Muscle of leg (tissue), 11 donors: ENCODE measurements around the gene ARHGEF6. TPM values are rescaled to one million over a fixed set of nuclear protein-coding genes. Genes with fewer than 3 reads are reported as not detected.

Source experiments
- DNase-seq: peaks from one replicate; pipeline ENCODE4 v3.0.0; 2013
- H3K27ac ChIP-seq: one replicate; pipeline ENCODE4 v1.5.1; 2013; ENCODE audit warnings: mild to moderate bottlenecking, low read length, control low read depth
- H3K27me3 ChIP-seq: one replicate; pipeline ENCODE4 v1.6.1; 2013; ENCODE audit warnings: low read length; ENCODE audit not compliant: control insufficient read depth, insufficient read depth
- H3K36me3 ChIP-seq: one replicate; pipeline ENCODE4 v1.6.1; 2013; ENCODE audit warnings: low read length; ENCODE audit not compliant: control insufficient read depth, insufficient read depth
- H3K4me1 ChIP-seq: one replicate; pipeline ENCODE4 v1.6.1; 2013; ENCODE audit warnings: low read length; ENCODE audit not compliant: control insufficient read depth, insufficient read depth
- H3K4me3 ChIP-seq: one replicate; pipeline ENCODE4 v1.5.1; 2013; ENCODE audit warnings: low read length, control low read depth
- H3K9me3 ChIP-seq: replicated peaks from 2 replicates; pipeline ENCODE4 v1.6.1; 2013; ENCODE audit warnings: low read depth, low read length; ENCODE audit not compliant: control insufficient read depth
- WGBS: methylation state at CpG from one replicate; pipeline ENCODE4 v1.1.5; 2013; ENCODE audit warnings: missing lambda C conversion rate; ENCODE audit not compliant: insufficient coverage; 5-methylcytosine and 5-hydroxymethylcytosine counted together
- polyA plus RNA-seq, 8 donors: library from polyadenylated mRNA; unstranded; fragments of 120-200 nt; gene quantifications; one replicate each; pipeline versions ENCODE4 v1.2.1 to v1.2.3, GENCODE V29; 2013; ENCODE audit warnings: inconsistent platforms in 1 of 8, low replicate concordance in 1 of 8; ENCODE audit not compliant: insufficient read length in 8 of 8, insufficient read depth in 1 of 8
- total RNA-seq: library from RNA; stranded (reverse); fragments of 120-200 nt; gene quantifications from one replicate; pipeline ENCODE4 v1.2.4, GENCODE V29; 2013

The ARHGEF6 gene
- total and polyA plus RNA-seq, 9 donors = 29.2 to 43.3 (median 36.3) TPM

DNA sequence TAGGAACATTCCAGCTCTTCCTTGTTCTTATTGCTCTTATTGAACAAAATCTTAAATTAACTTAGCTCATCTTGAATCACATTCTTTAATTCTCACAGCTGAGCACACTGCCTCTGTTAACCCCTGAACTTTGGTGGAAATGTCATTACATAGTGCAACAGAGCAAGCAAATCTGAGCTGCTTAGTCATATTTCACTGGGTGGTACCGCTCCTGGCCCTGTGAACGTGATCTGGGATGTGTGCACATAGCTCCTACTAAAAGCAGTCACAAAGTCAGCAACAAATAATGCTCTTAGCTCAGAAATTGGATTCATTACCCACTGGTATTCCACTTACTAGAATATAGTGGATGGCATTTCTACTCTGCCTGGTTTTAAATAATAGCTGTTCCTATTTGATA is 27.9 kb downstream of the ARHGEF6 start:
- DNase-seq = no peak
- Histone ChIP-seq H3K27me3 (peaks cover 2% of the 10 kb centered on the region), H3K4me1 (peaks cover 21% of the 10 kb centered on the region), H3K9me3 (no peaks in the 10 kb centered on the region), H3K27ac (peak overlapping the region; percentile 7), H3K36me3 (no peaks in the 10 kb centered on the region), H3K4me3 (no peak overlapping the region)
- WGBS = no CpG with 5 or more reads among the region's 2 CpGs

DNA sequence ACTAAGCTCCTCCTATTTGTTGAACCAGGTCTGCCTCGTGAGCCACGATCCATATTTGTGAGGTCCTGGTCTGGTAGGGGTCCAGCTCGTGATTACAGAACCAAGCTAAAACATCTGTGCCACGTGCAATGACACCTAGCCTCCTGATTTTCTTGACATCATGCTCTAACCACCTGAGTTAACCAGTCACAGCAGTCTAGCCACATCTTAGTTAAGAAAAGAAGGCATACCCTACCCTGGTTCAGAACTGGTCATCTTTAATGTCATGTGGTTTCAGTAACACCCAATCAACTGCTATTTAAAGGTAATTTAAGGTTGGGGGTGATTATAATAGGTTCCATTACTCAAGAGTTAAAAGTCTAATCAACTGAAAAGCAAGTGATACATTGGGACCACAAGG is 28.4 kb downstream of the ARHGEF6 start:
- H3K27ac ChIP-seq = peak overlapping the region; percentile 7

DNA sequence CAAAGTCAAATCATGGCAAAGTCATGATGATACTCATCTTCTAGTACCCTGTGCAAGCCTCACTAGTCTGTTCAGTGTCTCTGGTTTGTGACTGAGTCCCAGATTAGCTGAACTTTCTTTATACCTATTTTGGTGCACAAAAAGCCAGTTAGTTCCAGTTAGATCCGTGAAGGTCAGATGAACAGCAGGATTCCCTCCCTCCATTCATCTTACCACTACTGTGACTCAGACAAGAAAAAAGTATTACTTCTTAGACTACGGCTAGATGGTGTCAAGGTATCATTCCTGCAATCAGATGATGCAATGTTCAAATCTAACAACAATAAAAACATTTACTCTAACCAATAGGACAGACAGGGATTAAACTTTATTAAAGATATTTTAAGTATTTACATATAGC is 30.4 kb downstream of the ARHGEF6 start:
- no peak overlapping the region for H3K4me3 ChIP-seq
- WGBS = no CpG with 5 or more reads among the region's 2 CpGs
- peaks cover 30% of the 10 kb centered on the region for H3K4me1 ChIP-seq
- no peak for DNase-seq
- H3K9me3 ChIP-seq = no peaks in the 10 kb centered on the region
- H3K27ac ChIP-seq = no peak overlapping the region
- H3K36me3 ChIP-seq = no peaks in the 10 kb centered on the region
- peaks cover 2% of the 10 kb centered on the region for H3K27me3 ChIP-seq

More for the DNA sequence above, 28.4 kb downstream of the ARHGEF6 start:
- peaks cover 24% of the 10 kb centered on the region for H3K4me1 ChIP-seq
- DNase-seq = no peak
- no peaks in the 10 kb centered on the region for H3K36me3 ChIP-seq
- no peak overlapping the region for H3K4me3 ChIP-seq
- peaks cover 2% of the 10 kb centered on the region for H3K27me3 ChIP-seq
- H3K9me3 ChIP-seq = no peaks in the 10 kb centered on the region
- 40% methylated on average over 1 of the region's 4 CpGs for WGBS

DNA sequence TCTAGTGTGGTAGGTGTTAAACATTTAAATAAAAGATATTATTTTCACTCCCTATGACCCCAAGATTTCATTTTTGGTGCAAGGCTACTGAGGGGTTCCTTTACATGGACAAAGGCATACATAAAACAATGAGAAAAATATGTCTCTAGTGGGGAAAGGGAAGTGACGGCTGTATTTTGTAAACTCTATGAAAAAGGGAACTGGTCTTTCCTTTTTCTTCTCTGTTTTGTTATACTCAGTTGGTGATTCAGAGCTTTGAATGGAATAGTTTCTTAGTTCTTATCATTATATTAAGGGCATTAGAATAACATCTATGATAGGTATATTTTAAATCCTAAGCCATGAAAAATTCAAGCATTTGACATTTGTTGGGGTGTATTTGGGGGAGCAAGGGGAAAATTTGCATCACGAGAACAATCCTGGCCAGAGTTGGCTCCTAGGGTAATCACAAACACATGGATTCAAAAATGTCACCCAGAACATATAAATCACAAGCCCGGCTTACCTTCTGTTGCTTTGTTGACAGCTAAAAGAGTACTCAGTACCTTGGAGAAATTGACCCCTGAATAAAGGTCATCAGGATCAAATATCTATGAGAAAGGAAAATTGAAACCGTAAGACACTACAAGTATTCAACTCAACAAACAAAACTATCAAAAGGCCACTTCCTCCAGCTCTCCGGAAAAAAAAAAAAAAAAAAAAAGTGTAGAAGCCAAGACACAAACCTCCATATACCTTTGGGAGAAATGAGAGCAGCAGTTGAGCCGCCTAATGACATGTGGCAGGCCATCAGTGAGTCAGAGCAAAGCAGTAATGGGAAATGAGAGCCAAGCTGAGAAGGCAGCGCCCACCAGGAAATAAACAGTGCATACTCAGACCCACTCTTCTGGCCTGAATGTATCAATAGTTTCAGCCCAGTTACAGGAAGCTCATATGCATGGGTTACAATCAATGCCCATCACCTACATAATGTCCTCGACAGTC is 33.4 kb downstream of the ARHGEF6 start:
- H3K27ac ChIP-seq = peak overlapping the region; percentile 51
- H3K9me3 ChIP-seq = no peaks in the 10 kb centered on the region
- H3K36me3 ChIP-seq = peaks cover 10% of the 10 kb centered on the region
- peaks cover 4% of the 10 kb centered on the region for H3K27me3 ChIP-seq
- peak; percentile 35 for DNase-seq
- no peak overlapping the region for H3K4me3 ChIP-seq
- H3K4me1 ChIP-seq = peaks cover 20% of the 10 kb centered on the region
- WGBS = no CpG with 5 or more reads among the region's 8 CpGs

DNA sequence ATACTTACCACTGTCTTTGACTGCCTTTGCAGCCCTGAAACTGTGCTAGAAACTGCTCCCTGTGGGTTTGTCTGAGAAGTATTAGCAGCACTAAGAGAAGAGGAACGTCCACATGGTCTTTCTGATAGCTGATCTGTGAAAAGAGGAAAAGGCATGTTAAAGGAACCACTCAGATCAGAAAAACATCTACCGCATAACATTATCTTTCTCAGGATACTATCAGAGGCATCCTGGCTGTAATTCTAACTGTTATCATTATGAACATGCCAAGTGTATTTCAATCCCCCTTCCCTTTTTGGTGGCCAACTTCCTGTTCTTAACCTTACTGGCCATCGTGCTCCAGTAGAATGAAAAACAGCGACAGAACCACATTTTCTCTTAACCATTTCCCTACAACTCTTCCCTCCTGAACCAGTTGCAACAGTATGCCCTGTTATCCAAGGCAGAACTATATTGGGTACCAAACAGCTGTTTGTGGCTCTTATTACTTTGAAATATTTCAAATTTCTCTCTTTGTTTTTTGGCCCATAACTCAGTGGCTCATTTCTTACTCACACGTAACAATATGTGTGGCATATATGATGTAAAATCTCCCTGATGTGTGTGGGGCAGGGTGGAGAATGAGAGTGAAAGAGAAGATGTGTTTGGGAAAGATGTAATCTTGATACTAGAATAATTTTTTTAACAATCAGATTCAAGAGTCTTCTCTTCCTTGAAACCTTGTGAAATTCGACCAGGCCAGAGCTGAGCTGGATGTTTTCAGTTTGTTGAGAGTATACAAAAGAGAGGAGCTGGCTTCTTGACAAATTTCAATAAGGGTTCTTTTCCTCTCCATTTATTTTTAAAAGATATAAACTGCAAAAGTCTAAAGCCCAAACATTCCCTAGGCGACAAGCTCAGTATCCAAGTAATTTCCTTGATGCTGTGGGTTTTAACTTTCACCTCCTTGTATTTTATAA is 35.2 kb downstream of the ARHGEF6 start:
- WGBS = 60% methylated on average over 1 of the region's 7 CpGs
- Histone ChIP-seq H3K36me3 (peaks cover 10% of the 10 kb centered on the region), H3K4me1 (peaks cover 16% of the 10 kb centered on the region), H3K4me3 (no peak overlapping the region), H3K27ac (peak overlapping the region; percentile 49), H3K27me3 (peaks cover 2% of the 10 kb centered on the region), H3K9me3 (no peaks in the 10 kb centered on the region)
- peak; percentile 47 for DNase-seq

DNA sequence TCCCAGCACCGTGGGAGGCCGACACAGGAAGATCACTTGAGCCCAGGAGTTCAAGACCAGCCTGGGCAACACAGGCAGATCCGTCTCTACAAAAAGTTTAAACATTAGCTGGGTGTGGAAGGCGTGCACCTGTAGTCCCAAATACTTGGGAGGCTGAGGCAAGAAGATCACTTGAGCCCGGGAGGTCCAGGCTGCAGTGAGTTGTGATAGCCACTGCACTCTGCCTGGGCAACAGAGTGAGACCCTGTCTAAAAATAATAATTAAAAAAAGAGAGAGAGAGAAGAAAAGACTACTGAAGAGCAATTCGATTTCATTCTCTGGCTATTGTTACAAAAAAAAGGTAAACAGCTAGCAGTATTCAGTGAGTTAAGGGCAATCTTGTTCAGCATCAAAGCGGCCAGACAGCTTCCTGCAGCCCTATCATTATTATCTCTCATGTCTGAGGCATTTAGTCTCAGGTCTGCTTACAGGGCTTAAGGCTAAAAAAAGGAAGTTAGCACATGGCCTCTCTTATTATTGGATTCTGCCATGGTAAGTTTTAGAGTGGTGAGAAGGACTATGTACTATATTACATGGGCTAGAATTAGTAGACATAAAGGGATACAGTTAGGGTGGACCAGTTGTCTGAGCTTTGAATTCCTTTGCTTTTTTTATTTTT is 37.9 kb downstream of the ARHGEF6 start:
- DNase-seq = no peak
- Histone ChIP-seq H3K27me3 (peaks cover 2% of the 10 kb centered on the region), H3K4me1 (peaks cover 14% of the 10 kb centered on the region), H3K9me3 (no peaks in the 10 kb centered on the region), H3K4me3 (no peak overlapping the region), H3K27ac (no peak overlapping the region), H3K36me3 (peaks cover 16% of the 10 kb centered on the region)
- WGBS = 65% methylated on average over 5 of the region's 7 CpGs

DNA sequence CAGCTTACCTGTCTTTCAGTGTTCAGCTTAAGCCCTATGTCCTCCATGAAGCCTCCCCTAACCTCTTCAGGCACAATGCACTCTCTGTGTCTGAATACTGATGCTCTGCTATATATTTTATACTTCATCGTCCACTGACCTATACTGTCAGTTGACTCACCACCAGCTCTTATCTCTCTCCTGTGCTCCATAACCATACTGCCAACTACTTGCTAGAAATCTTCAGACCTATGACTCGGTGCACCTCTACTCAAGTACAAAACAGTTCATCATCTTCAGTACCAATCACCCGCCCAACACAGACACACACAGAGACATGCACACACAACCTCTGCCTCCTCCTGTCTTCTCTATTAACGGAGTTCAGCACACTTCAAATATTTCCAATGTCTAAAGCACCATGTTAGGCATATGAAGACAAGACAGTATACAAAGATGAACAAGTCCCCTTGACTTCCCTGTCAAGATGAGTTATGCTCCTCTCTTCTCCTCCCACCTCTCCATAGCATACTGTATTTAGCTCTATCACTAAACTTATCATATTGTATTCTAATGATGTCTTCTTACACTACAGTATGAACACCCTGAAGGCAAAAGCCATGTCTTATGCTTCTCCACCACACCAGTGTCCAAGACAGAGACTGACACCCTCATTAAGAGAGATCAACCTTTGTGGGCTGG is 42.5 kb downstream of the ARHGEF6 start:
- no peak overlapping the region for H3K27ac ChIP-seq
- H3K4me3 ChIP-seq = no peak overlapping the region
- H3K27me3 ChIP-seq = peaks cover 12% of the 10 kb centered on the region
- 69% methylated on average over 3 of the region's 4 CpGs for WGBS
- no peaks in the 10 kb centered on the region for H3K4me1 ChIP-seq
- H3K36me3 ChIP-seq = peaks cover 23% of the 10 kb centered on the region
- H3K9me3 ChIP-seq = no peaks in the 10 kb centered on the region
- DNase-seq = no peak

DNA sequence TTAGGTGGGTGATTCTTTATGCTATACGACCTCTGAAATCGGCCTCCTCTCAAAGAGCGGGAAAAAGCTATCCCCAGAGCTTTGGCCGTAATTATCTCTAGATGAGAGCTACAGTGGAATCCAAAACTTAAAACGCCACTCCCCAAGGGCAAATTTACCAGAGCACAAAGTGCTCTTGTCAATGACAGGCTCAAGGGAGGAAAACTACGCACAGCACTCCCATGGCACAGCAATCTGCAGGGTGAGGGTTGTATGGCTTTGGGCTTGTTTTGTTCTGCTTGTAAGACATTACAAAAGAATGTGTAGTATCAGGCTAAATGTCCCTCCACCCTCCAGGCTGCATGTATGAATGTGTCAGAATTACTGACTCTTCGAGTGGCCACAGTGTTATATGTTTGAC is 44.0 kb downstream of the ARHGEF6 start:
- H3K36me3 ChIP-seq = peaks cover 18% of the 10 kb centered on the region
- WGBS = no CpG with 5 or more reads among the region's 7 CpGs
- H3K9me3 ChIP-seq = no peaks in the 10 kb centered on the region
- no peak overlapping the region for H3K4me3 ChIP-seq
- peaks cover 10% of the 10 kb centered on the region for H3K27me3 ChIP-seq
- H3K27ac ChIP-seq = no peak overlapping the region
- H3K4me1 ChIP-seq = no peaks in the 10 kb centered on the region
- DNase-seq = no peak

DNA sequence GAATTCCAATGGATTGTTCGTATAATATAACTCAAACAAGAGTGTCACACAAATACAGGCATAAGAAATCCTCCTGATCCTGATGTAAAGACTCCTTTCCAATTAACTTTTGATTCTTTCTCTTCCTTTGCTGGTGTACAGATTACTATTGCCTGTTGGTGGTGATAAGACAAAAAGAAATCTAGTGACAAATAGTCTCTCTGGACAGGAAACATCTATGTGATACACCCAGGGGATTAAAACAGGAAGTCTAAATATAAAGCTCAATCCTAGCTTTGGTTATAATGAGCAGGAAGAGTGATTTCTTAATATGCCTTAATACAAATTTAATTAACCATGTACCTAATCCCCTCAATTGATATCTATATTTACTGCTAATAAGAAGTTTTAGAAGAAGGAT is 45.1 kb downstream of the ARHGEF6 start:
- H3K4me3 ChIP-seq = no peak overlapping the region
- no peak for DNase-seq
- no peaks in the 10 kb centered on the region for H3K9me3 ChIP-seq
- no peaks in the 10 kb centered on the region for H3K4me1 ChIP-seq
- no peak overlapping the region for H3K27ac ChIP-seq
- peaks cover 21% of the 10 kb centered on the region for H3K36me3 ChIP-seq
- H3K27me3 ChIP-seq = peaks cover 10% of the 10 kb centered on the region
- WGBS = no CpG with 5 or more reads among the region's 1 CpG
